HG02884 (cell line): ENCODE measurements around the gene TBC1D24.
"Not testable (repeated sequence)": the region's sequence is repeated elsewhere in the genome, so short reads cannot be mapped to it uniquely, and the experiment has no call there.

Experiments used
- ATAC-seq: cut with Tn5 transposase; IDR thresholded peaks from one replicate; pipeline ENCODE4 v1.9.1; 2021; ENCODE audit warnings: mild to moderate bottlenecking, moderate library complexity; ENCODE audit not compliant: unreplicated experiment

Gene TBC1D24

GRCh38 chr16:2529961-2530628 is 55.2 kb downstream of the TBC1D24 start:
- ATAC-seq: no peak

- no peak for ATAC-seq
Measured at GRCh38 chr16:2530629-2531318, 55.8 kb downstream of the TBC1D24 start.

- no peak for ATAC-seq
Measured at GRCh38 chr16:2531371-2531695, 56.4 kb downstream of the TBC1D24 start, which contains the start of gene CEMP1. Gene CEMP1, minus strand, starts transcription at chr16:2531408. Its CDS starts 335 bp downstream, at chr16:2531073.

- peak; percentile 80 for ATAC-seq
Measured at GRCh38 chr16:2531696-2532493, 57.0 kb downstream of the TBC1D24 start.

- ATAC-seq: no peak
Measured at GRCh38 chr16:2532494-2533141, 57.7 kb downstream of the TBC1D24 start.

GRCh38 chr16:2533142-2533755 is 58.3 kb downstream of the TBC1D24 start:
- ATAC-seq: not testable (repeated sequence)

GRCh38 chr16:2533912-2534311 is 59.0 kb downstream of the TBC1D24 start:
- ATAC-seq: no peak

- not testable (repeated sequence) for ATAC-seq
Measured at GRCh38 chr16:2534335-2534734, 59.4 kb downstream of the TBC1D24 start.

GRCh38 chr16:2535625-2536013 is 60.7 kb downstream of the TBC1D24 start:
- no peak for ATAC-seq

- peak; percentile 75 for ATAC-seq
Measured at GRCh38 chr16:2537451-2538379, 62.8 kb downstream of the TBC1D24 start, which contains the start of gene PDPK1. Gene PDPK1, plus strand, starts transcription at chr16:2538021. Its CDS starts 92 bp downstream, at chr16:2538113.

- ATAC-seq: not testable (repeated sequence)
Measured at GRCh38 chr16:2539192-2539844, 64.4 kb downstream of the TBC1D24 start.

- ATAC-seq: not testable (repeated sequence)
Measured at GRCh38 chr16:2539845-2540458, 65.0 kb downstream of the TBC1D24 start.

GRCh38 chr16:2540912-2541311 is 66.0 kb downstream of the TBC1D24 start:
- not testable (repeated sequence) for ATAC-seq

GRCh38 chr16:2541409-2541808 is 66.5 kb downstream of the TBC1D24 start:
- not testable (repeated sequence) for ATAC-seq

GRCh38 chr16:2543771-2544170 is 68.8 kb downstream of the TBC1D24 start:
- ATAC-seq: not testable (repeated sequence)

GRCh38 chr16:2550283-2550878 is 75.5 kb downstream of the TBC1D24 start:
- not testable (repeated sequence) for ATAC-seq

GRCh38 chr16:2551420-2551889 is 76.5 kb downstream of the TBC1D24 start:
- not testable (repeated sequence) for ATAC-seq
